22Rv1 (cell line): ENCODE data around the gene CCDC159.

ENCODE experiments used
- CTCF ChIP-seq: fragments of 450-650 bp; IDR thresholded peaks from 2 replicates; pipeline ENCODE4 v1.5.1; 2017; ENCODE audit warnings: mild to moderate bottlenecking
- ZFX ChIP-seq: fragments of 450-650 bp; IDR thresholded peaks from 2 replicates; pipeline ENCODE4 v1.6.1; 2017; ENCODE audit warnings: antibody characterized with exemption, borderline replicate concordance

GRCh38 chr19:11325544-11325943 is 20.8 kb upstream of the CCDC159 start:
- TF ChIP-seq CTCF (no peak), ZFX (no peak)
